TTC549 (cell line): ENCODE data around the gene SMARCB1.

ENCODE experiments used
- FAIRE-seq: peaks from 2 replicates; lab custom pipeline; 2012; peaks lifted over from hg19 to GRCh38; lab: Jason Lieb, UNC

The SMARCB1 gene

DNA sequence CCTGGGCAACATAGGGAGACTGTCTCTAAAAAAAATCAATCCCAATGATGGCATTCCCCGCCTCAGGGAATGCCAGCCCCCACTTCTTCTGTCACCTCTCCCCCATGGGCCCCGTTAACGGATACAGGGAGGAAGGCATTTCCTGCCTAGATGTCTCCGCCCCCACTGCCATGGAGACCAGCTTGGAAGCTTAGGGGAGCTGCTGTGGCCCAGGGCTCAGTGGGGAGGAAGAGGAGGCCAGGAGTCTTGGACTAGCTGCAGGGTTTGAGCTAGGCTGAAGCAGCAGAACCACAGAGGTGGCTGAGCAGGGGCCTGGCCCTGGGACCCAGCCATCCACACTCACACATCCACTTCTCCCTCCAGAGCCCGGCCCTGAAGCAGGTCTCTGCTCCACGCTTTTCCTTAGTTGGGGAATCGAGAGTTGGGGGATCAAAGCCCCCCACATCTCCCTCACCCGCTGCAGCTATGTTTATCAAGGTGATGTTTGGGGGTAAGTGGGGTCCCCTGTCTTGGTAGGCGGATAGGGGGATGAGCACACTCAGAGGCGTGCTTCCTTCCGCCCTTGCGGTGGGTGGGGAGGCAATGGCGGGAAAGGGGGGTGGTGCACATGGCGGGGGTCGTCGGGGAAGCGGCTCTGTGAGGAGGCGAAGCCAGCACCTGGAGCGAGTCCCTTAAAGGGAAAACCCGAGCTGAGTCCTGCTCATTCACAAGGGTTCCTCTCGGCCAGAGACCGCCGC, 23.8 kb upstream of the SMARCB1 start, which contains the start of gene C22orf15:
Gene C22orf15, plus strand, starts transcription at position 149 of the 737 bp plus-strand sequence. Its CDS starts 317 bp downstream, at position 466.
- no peak for FAIRE-seq

DNA sequence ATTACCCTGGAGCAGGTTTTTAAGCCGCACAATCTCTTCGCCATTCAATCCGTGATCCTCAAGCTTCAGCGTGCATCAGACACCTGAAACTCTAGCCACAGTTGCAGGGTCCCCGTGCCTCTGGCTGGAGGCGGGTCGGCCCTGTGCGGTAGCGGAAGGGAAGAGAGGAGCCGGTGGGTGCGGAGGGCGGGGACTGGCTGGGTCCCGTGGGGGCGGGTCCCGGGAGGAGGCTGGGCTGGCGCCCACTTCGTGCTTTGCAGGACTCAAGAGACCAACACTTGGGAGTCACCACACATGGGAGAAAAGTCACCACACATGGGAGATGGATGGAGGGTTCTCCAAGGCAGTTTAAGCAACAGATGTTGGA, 23.2 kb upstream of the SMARCB1 start:
- FAIRE-seq = no peak

GRCh38 chr22:23763954-23764353, 22.8 kb upstream of the SMARCB1 start:
- FAIRE-seq = no peak

- no peak for FAIRE-seq
These were observed 21.6 kb upstream of the SMARCB1 start for GRCh38 chr22:23764899-23765881.

DNA sequence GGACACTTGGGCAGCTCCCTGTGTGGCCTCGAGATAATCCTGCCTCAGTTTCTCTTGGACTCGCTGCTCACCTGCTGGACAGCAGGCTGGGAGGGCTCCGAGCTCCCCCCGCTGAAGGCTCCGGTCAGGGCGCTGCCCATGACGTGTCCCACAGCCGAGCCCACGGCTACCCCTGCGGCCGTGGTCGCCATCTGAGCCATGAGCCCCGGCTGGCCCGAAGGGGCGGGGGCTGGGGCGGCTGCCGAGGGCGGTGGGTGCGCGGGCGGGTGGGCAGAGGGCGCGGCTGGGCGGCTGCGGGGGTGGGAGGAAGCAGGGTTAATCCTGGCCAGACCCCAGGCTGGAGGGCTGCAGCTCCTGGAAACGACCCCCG, 19.5 kb upstream of the SMARCB1 start:
- FAIRE-seq = no peak

DNA sequence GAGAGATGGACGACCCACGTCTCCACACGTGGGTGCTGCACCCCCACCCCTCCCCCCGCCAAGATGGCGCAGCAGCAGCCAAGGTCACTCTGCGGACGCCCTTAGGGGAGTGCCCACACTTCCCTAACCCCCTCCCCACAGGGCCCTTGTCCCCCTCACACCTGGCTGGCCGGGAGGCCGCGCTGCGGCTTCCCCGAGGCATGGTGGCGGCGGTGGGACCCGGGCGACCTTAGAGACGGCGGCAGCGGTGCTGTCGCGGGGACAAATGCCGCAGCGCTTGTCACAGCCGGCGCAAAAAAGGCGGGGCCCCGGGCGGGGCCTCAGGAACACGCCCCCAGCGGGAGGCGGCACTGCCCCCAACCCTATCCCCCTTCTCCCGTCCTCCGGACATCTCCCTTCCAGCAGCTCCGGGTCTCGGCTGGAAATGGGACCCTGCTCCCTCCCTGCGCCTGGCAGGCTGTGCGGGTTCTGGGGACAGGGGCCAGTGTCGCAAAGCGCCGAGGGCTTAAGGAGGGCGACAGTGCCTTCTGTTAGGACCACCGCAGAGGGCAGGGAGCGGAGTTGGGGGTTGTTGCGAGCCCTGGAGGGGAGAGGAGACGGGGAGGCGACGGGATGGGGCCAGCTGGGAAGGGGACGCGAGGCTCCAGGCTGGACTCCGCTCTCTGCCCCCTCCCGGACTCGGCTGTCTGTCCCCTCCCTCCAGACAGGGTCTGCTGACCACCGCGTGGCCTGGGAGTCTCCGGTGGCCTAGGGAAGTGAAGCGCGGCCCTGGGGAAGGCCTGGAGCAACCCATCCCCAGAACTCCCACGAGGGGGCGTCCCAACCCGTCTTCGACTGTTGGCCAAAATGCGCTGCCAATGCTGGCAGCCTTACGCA, 18.9 kb upstream of the SMARCB1 start, which contains the start of gene CHCHD10:
Gene CHCHD10, minus strand, starts transcription at position 300 of the 876 bp plus-strand sequence. Its CDS starts 98 bp downstream, at position 202.
- FAIRE-seq = no peak

DNA sequence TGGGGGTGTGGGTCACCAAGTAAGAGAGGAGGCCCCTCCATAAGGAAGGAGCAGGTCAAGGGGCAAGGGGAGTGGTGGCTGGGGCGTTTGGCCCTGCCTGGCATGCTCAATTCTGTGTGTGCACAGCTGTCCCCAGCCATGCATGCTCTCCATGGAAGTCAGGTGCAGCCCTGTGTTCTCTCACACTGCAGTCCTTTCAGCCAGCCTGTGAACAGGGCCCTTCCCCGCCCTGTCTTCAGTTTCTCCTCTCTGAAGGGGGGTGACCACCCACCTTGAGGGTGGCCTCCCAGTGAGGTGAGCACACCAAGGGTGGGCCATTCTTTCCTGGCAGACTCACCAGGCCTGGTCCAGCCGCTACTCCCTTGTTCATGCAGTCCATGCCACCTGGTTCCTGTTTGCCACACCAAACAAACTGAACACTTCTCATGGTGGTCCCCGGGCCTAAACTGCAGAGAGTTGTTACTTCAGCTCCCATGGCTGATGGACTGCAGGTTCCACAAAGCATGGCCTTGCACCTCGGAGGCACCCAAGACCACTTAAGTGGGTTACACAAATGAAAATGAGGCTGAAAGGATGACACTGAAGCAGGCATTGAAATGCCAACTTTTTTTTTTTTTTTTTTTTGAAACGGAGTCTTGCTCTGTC, 17.3 kb upstream of the SMARCB1 start:
- no peak for FAIRE-seq

GRCh38 chr22:23772315-23772648, 14.5 kb upstream of the SMARCB1 start:
- FAIRE-seq = no peak

DNA sequence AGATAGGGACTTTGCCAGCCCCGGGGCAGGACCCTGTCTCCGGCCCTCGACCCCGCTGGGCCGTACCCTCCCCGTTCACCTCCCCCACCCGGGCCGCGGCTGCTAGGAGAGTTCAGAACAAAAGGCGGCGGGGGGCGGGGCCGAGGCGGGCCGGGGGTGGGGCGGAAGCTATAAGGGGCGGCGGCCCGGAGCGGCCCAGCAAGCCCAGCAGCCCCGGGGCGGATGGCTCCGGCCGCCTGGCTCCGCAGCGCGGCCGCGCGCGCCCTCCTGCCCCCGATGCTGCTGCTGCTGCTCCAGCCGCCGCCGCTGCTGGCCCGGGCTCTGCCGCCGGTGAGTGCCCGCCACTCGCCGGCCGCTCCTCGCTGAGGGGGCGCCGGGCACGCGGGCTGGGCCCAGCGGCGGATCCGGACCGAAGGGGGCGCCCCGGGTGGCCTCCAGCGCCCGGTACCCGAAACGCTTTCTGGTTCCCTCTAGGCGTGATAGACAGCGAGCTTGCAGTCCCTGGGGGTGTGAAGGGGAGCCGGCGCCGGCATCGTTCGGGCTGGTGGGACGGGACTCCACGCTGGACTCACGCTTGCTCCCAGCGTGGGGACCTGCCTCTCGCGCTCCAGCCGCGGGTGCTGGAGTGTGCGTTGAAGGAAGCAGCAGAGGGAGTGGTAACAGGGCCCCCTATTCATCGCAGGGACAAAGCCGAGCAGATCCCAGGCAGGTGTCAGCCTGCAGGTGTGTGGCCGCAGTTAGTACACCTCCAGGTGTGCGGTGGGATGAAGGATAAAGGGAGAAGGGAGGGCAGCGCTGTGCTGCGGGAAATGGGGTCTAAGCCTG, 13.9 kb upstream of the SMARCB1 start, which contains the start of gene MMP11:
Gene MMP11, plus strand, starts transcription at position 201 of the 825 bp plus-strand sequence. Its CDS starts 22 bp downstream, at position 223.
- no peak for FAIRE-seq

DNA sequence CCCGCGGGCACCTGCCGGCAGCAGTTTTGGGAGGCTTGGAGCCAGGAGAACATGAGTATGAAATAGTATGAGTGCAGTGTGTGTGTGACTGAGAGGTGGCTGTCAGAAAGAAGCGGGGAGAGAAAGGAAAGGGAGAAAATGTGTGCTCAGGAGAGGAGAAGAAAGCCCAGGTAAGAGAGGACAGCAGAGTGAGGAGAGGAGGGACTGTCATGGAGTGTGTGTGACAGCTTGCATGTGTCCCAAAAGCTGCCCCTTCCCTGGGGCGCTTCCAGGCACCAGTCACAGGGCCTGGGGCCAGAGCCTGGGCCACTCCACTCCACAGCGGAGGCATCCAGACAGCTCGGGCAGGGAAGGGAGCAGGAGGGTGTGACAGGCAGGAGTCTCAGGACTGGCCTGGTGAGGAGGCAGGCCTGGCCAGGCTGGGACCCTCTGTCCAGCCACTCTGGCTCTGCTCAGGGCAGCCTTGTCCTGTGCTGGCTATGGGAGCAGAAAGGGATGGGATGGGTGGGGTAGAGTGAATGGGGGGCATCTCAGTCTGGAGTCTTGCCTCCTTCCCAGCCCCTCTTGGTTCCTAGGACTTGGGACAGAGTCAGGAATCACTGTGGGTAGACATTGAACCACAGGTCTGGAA, 13.2 kb upstream of the SMARCB1 start:
- no peak for FAIRE-seq

- FAIRE-seq = no peak
These were observed 12.4 kb upstream of the SMARCB1 start for GRCh38 chr22:23774114-23774921.

DNA sequence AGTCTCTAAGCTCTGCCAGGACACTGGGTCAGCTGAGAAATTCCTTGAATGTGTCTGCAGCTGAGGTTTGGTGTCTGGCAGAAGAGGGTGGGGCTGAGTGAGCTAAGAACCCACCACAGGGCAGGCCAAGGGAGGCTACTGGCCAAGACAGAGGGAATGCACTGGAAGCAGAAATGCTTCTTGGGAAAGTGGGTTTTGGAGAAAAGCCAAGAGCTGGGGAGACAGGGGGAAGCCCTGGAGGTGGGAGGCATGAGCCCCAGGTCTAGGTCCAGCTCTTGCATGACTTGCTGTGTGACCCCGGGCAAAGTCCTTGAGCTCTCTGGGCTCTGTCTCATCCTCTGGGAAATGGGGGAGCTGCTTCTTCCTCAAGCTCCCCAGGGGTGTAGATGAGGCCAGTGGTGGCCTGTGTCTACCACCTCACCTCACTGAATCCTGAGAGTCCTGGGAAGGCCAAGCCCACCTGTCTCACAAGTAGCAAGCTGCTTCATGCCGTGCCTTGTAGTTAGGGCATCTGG, 11.8 kb upstream of the SMARCB1 start:
- FAIRE-seq = no peak

GRCh38 chr22:23775779-23776375, 10.9 kb upstream of the SMARCB1 start:
- no peak for FAIRE-seq

GRCh38 chr22:23777776-23778576, 8.8 kb upstream of the SMARCB1 start:
- FAIRE-seq = no peak

DNA sequence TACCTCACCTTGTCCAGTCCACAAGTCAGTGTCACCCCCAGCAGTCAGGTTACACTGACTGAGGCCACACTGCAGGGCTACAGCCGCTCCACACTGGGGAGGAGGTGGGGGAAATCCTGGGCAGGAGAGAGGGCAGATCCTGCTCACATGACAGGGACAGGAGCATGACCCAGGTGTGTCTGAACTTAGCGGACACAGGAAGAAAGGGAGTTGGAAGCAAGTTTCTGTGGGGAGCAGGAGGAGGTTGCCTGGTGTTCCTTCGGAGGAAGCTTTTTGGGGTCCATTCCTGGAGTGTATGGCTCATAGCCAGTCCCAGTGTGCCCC, 8.2 kb upstream of the SMARCB1 start:
- no peak for FAIRE-seq

DNA sequence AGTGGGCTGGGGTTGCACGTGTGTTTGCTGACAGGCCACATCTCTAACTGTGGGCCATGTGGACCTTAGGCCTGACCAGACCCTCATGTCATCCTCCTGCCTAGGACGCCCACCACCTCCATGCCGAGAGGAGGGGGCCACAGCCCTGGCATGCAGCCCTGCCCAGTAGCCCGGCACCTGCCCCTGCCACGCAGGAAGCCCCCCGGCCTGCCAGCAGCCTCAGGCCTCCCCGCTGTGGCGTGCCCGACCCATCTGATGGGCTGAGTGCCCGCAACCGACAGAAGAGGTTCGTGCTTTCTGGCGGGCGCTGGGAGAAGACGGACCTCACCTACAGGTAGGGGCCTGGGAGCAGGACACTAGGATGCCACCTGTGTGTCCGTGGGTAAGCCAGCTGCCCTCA, 7.7 kb upstream of the SMARCB1 start:
- FAIRE-seq = no peak

DNA sequence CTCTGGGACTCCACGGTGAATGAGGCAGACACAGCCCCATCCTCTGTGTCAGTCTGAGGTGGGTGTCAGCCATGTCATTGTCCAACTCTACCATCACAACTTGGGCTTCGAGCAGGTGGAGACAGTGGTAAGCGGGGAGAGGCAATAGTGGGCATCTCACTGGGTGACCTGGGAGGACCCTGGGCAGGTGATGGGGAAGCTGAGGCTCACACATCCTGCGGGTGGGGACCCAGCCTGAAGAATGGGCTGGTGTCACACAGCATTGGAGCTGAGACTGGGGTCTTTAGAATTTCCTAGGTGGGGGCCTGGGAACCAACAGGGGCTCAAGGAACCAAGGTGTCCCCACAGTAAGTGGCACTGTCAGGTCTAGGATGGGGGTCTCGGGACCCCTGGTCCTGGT, 7.0 kb upstream of the SMARCB1 start:
- FAIRE-seq = no peak

DNA sequence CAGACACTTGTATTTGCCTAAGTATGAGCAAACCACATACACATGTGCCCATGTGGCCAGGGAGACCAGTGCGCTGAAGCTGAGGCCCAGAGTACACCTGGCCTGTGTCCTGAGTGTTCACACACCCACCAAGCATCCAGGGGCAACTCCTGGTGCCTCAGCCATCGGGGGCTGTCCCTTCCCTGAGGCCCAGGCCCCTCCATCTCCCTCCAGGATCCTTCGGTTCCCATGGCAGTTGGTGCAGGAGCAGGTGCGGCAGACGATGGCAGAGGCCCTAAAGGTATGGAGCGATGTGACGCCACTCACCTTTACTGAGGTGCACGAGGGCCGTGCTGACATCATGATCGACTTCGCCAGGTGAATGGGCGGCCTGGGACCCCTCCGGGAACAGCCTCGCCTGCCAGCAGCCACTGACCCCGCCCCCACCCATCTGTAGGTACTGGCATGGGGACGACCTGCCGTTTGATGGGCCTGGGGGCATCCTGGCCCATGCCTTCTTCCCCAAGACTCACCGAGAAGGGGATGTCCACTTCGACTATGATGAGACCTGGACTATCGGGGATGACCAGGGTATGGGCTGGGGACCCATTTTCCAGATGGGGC, 6.5 kb upstream of the SMARCB1 start:
- no peak for FAIRE-seq
